ENCODE measurements around the gene EXOC4.

EXOC4 gene

GRCh38 chr7:134045716-134046115 lies 792.8 kb downstream of the EXOC4 start:
- H3K27me3 ChIP-seq (replicated peaks in 2 of 5; ENCODE audit: control insufficient read depth in 4 of 5, insufficient read depth in 5 of 5, low read length in 4 of 5) = no peaks in the 10 kb centered on the region
- no peak for DNase-seq
- no peaks in the 10 kb centered on the region for H3K4me1 ChIP-seq (ENCODE audit: control extremely low read depth in 1 of 4, control insufficient read depth in 4 of 4, insufficient read depth in 4 of 4, low read length in 3 of 4)
- WGBS (ENCODE audit: insufficient coverage) = 80% methylated on average over 1 of the region's 4 CpGs
- no peak overlapping the region for H3K27ac ChIP-seq (ENCODE audit: insufficient read depth in 1 of 2, low read depth in 1 of 2, low read length in 2 of 2, poor library complexity in 1 of 2, severe bottlenecking in 2 of 2)
- CTCF ChIA-PET = no interaction called here
- H3K4me3 ChIP-seq (ENCODE audit: control insufficient read depth in 1 of 7, extremely low read depth in 1 of 7, insufficient read depth in 4 of 7, low read depth in 2 of 7, low read length in 6 of 7) = no peak overlapping the region
- peaks cover 0 to 5% (median 0%) of the 10 kb centered on the region in 4 experiments for H3K36me3 ChIP-seq (ENCODE audit: control insufficient read depth in 4 of 4, insufficient read depth in 4 of 4, low read length in 3 of 4)
- peaks cover 0 to 7% (median 0%) of the 10 kb centered on the region in 5 experiments for H3K9me3 ChIP-seq (ENCODE audit: control extremely low read depth in 1 of 5, control insufficient read depth in 4 of 5, insufficient read depth in 2 of 5, low read depth in 1 of 5, low read length in 4 of 5)
- POLR2A ChIA-PET = no interaction called here

GRCh38 chr7:134046594-134047128 lies 793.8 kb downstream of the EXOC4 start:
- no peak overlapping the region for H3K27ac ChIP-seq (ENCODE audit: insufficient read depth in 1 of 2, low read depth in 1 of 2, low read length in 2 of 2, poor library complexity in 1 of 2, severe bottlenecking in 2 of 2)
- no peaks in the 10 kb centered on the region for H3K27me3 ChIP-seq (replicated peaks in 2 of 5; ENCODE audit: control insufficient read depth in 4 of 5, insufficient read depth in 5 of 5, low read length in 4 of 5)
- ChIA-PET POLR2A (no interaction called here), CTCF (no interaction called here)
- H3K9me3 ChIP-seq (ENCODE audit: control extremely low read depth in 1 of 5, control insufficient read depth in 4 of 5, insufficient read depth in 2 of 5, low read depth in 1 of 5, low read length in 4 of 5) = peaks cover 0 to 7% (median 0%) of the 10 kb centered on the region in 5 experiments
- no peaks in the 10 kb centered on the region for H3K4me1 ChIP-seq (ENCODE audit: control extremely low read depth in 1 of 4, control insufficient read depth in 4 of 4, insufficient read depth in 4 of 4, low read length in 3 of 4)
- DNase-seq = no peak
- WGBS (ENCODE audit: insufficient coverage) = 89% methylated on average over 7 of the region's 9 CpGs
- peaks cover 0 to 5% (median 0%) of the 10 kb centered on the region in 4 experiments for H3K36me3 ChIP-seq (ENCODE audit: control insufficient read depth in 4 of 4, insufficient read depth in 4 of 4, low read length in 3 of 4)
- H3K4me3 ChIP-seq (ENCODE audit: control insufficient read depth in 1 of 7, extremely low read depth in 1 of 7, insufficient read depth in 4 of 7, low read depth in 2 of 7, low read length in 6 of 7) = no peak overlapping the region

- ChIA-PET CTCF (no interaction called here), POLR2A (no interaction called here)
- WGBS (ENCODE audit: insufficient coverage) = 100% methylated on average over 4 of the region's 4 CpGs
- H3K4me1 ChIP-seq (ENCODE audit: control extremely low read depth in 1 of 4, control insufficient read depth in 4 of 4, insufficient read depth in 4 of 4, low read length in 3 of 4) = no peaks in the 10 kb centered on the region
- no peaks in the 10 kb centered on the region for H3K27me3 ChIP-seq (replicated peaks in 2 of 5; ENCODE audit: control insufficient read depth in 4 of 5, insufficient read depth in 5 of 5, low read length in 4 of 5)
- peaks cover 0 to 7% (median 0%) of the 10 kb centered on the region in 5 experiments for H3K9me3 ChIP-seq (ENCODE audit: control extremely low read depth in 1 of 5, control insufficient read depth in 4 of 5, insufficient read depth in 2 of 5, low read depth in 1 of 5, low read length in 4 of 5)
- no peak overlapping the region for H3K4me3 ChIP-seq (ENCODE audit: control insufficient read depth in 1 of 7, extremely low read depth in 1 of 7, insufficient read depth in 4 of 7, low read depth in 2 of 7, low read length in 6 of 7)
- H3K27ac ChIP-seq (ENCODE audit: insufficient read depth in 1 of 2, low read depth in 1 of 2, low read length in 2 of 2, poor library complexity in 1 of 2, severe bottlenecking in 2 of 2) = no peak overlapping the region
- DNase-seq = no peak
- H3K36me3 ChIP-seq (ENCODE audit: control insufficient read depth in 4 of 4, insufficient read depth in 4 of 4, low read length in 3 of 4) = peaks cover 0 to 5% (median 0%) of the 10 kb centered on the region in 4 experiments
Measured at GRCh38 chr7:134047675-134048074, 794.8 kb downstream of the EXOC4 start.

- POLR2A ChIA-PET = no interaction called here
- Histone ChIP-seq H3K27ac (ENCODE audit: insufficient read depth in 1 of 2, low read depth in 1 of 2, low read length in 2 of 2, poor library complexity in 1 of 2, severe bottlenecking in 2 of 2) (no peak overlapping the region), H3K4me1 (ENCODE audit: control extremely low read depth in 1 of 4, control insufficient read depth in 4 of 4, insufficient read depth in 4 of 4, low read length in 3 of 4) (no peaks in the 10 kb centered on the region), H3K4me3 (ENCODE audit: control insufficient read depth in 1 of 7, extremely low read depth in 1 of 7, insufficient read depth in 4 of 7, low read depth in 2 of 7, low read length in 6 of 7) (no peak overlapping the region), H3K27me3 (replicated peaks in 2 of 5; ENCODE audit: control insufficient read depth in 4 of 5, insufficient read depth in 5 of 5, low read length in 4 of 5) (no peaks in the 10 kb centered on the region), H3K9me3 (ENCODE audit: control extremely low read depth in 1 of 5, control insufficient read depth in 4 of 5, insufficient read depth in 2 of 5, low read depth in 1 of 5, low read length in 4 of 5) (peaks cover 0 to 7% (median 0%) of the 10 kb centered on the region in 5 experiments), H3K36me3 (ENCODE audit: control insufficient read depth in 4 of 4, insufficient read depth in 4 of 4, low read length in 3 of 4) (peaks cover 0 to 5% (median 0%) of the 10 kb centered on the region in 4 experiments)
- 100% methylated on average over 1 of the region's 1 CpG for WGBS (ENCODE audit: insufficient coverage)
- no peak for DNase-seq
- CTCF ChIA-PET = no interaction called here
Measured at GRCh38 chr7:134048166-134048565, 795.3 kb downstream of the EXOC4 start.

GRCh38 chr7:134051020-134051419 lies 798.1 kb downstream of the EXOC4 start:
- Histone ChIP-seq H3K27me3 (replicated peaks in 2 of 5; ENCODE audit: control insufficient read depth in 4 of 5, insufficient read depth in 5 of 5, low read length in 4 of 5) (no peaks in the 10 kb centered on the region), H3K4me1 (ENCODE audit: control extremely low read depth in 1 of 4, control insufficient read depth in 4 of 4, insufficient read depth in 4 of 4, low read length in 3 of 4) (no peaks in the 10 kb centered on the region), H3K4me3 (ENCODE audit: control insufficient read depth in 1 of 7, extremely low read depth in 1 of 7, insufficient read depth in 4 of 7, low read depth in 2 of 7, low read length in 6 of 7) (no peak overlapping the region), H3K36me3 (ENCODE audit: control insufficient read depth in 4 of 4, insufficient read depth in 4 of 4, low read length in 3 of 4) (no peaks in the 10 kb centered on the region), H3K9me3 (ENCODE audit: control extremely low read depth in 1 of 5, control insufficient read depth in 4 of 5, insufficient read depth in 2 of 5, low read depth in 1 of 5, low read length in 4 of 5) (peaks cover 0 to 7% (median 0%) of the 10 kb centered on the region in 5 experiments), H3K27ac (ENCODE audit: insufficient read depth in 1 of 2, low read depth in 1 of 2, low read length in 2 of 2, poor library complexity in 1 of 2, severe bottlenecking in 2 of 2) (no peak overlapping the region)
- POLR2A ChIA-PET = no interaction called here
- CTCF ChIA-PET = no interaction called here
- WGBS (ENCODE audit: insufficient coverage) = 100% methylated on average over 2 of the region's 2 CpGs
- DNase-seq = no peak

GRCh38 chr7:134056816-134057215 lies 803.9 kb downstream of the EXOC4 start:
- no peak overlapping the region for H3K4me3 ChIP-seq (ENCODE audit: control insufficient read depth in 1 of 7, extremely low read depth in 1 of 7, insufficient read depth in 4 of 7, low read depth in 2 of 7, low read length in 6 of 7)

GRCh38 chr7:134058521-134058920 lies 805.6 kb downstream of the EXOC4 start:
- no peaks in the 10 kb centered on the region for H3K36me3 ChIP-seq (ENCODE audit: control insufficient read depth in 4 of 4, insufficient read depth in 4 of 4, low read length in 3 of 4)
- ChIA-PET CTCF (interaction anchor here (1.0 kb wide), 1 partner anchor 12 kb away, joined by 3 read pairs; no protein-coding TSS in a partner anchor), POLR2A (no interaction called here)
- no peak overlapping the region for H3K27ac ChIP-seq (ENCODE audit: insufficient read depth in 1 of 2, low read depth in 1 of 2, low read length in 2 of 2, poor library complexity in 1 of 2, severe bottlenecking in 2 of 2)
- no peak overlapping the region for H3K4me3 ChIP-seq (ENCODE audit: control insufficient read depth in 1 of 7, extremely low read depth in 1 of 7, insufficient read depth in 4 of 7, low read depth in 2 of 7, low read length in 6 of 7)
- H3K4me1 ChIP-seq (ENCODE audit: control extremely low read depth in 1 of 4, control insufficient read depth in 4 of 4, insufficient read depth in 4 of 4, low read length in 3 of 4) = no peaks in the 10 kb centered on the region
- no peaks in the 10 kb centered on the region for H3K27me3 ChIP-seq (replicated peaks in 2 of 5; ENCODE audit: control insufficient read depth in 4 of 5, insufficient read depth in 5 of 5, low read length in 4 of 5)
- WGBS (ENCODE audit: insufficient coverage) = no CpG with 5 or more reads among the region's 3 CpGs
- DNase-seq = no peak
- no peaks in the 10 kb centered on the region for H3K9me3 ChIP-seq (ENCODE audit: control extremely low read depth in 1 of 5, control insufficient read depth in 4 of 5, insufficient read depth in 2 of 5, low read depth in 1 of 5, low read length in 4 of 5)

More at GRCh38 chr7:134056816-134057215, 803.9 kb downstream of the EXOC4 start:
- WGBS (ENCODE audit: insufficient coverage) = 100% methylated on average over 8 of the region's 8 CpGs
- no peaks in the 10 kb centered on the region for H3K27me3 ChIP-seq (replicated peaks in 2 of 5; ENCODE audit: control insufficient read depth in 4 of 5, insufficient read depth in 5 of 5, low read length in 4 of 5)
- H3K4me1 ChIP-seq (ENCODE audit: control extremely low read depth in 1 of 4, control insufficient read depth in 4 of 4, insufficient read depth in 4 of 4, low read length in 3 of 4) = no peaks in the 10 kb centered on the region
- POLR2A ChIA-PET = no interaction called here
- no peaks in the 10 kb centered on the region for H3K9me3 ChIP-seq (ENCODE audit: control extremely low read depth in 1 of 5, control insufficient read depth in 4 of 5, insufficient read depth in 2 of 5, low read depth in 1 of 5, low read length in 4 of 5)
- no peak for DNase-seq
- no peaks in the 10 kb centered on the region for H3K36me3 ChIP-seq (ENCODE audit: control insufficient read depth in 4 of 4, insufficient read depth in 4 of 4, low read length in 3 of 4)
- CTCF ChIA-PET = interaction anchor here (1.0 kb wide), 1 partner anchor 8 kb away, joined by 3 read pairs; no protein-coding TSS in a partner anchor
- H3K27ac ChIP-seq (ENCODE audit: insufficient read depth in 1 of 2, low read depth in 1 of 2, low read length in 2 of 2, poor library complexity in 1 of 2, severe bottlenecking in 2 of 2) = no peak overlapping the region
